Naive thymus-derived CD8-positive, alpha-beta T cell (primary cell): ENCODE data around the gene ACOX1. TPM values are rescaled to one million over a fixed set of nuclear protein-coding genes. Genes with fewer than 3 reads are reported as not detected.
A peak's percentile ranks its signal among the peaks of the same experiment; 100 is the strongest.

ENCODE experiments used
- ATAC-seq, 2 donors: fragments of 150-1000 bp; cut with Tn5 transposase in 1 of 2; sonication (Bioruptor Pico), chemical (Tn5 transposase) in 1 of 2; 1 replicate in 1 of 2; 2 replicates in 1 of 2; pipeline ENCODE4 v1.10.0; 2021; ENCODE audit warnings: mild to moderate bottlenecking in 2 of 2, moderate library complexity in 2 of 2
- POLR2A ChIA-PET: fragments of 350-600 bp; sonication (Branson Sonifier 250); formaldehyde crosslinking; loops from one replicate; lab custom pipeline; 2021; ENCODE audit warnings: antibody characterized with exemption; lab: Charles Lee
- DNase-seq, 10 donors: peaks; one replicate each; pipeline versions ENCODE4 v3.0.0 to v3.0.0-alpha.2; 2020 to 2022
- H3K27ac Mint-ChIP-seq, 10 donors: one replicate each; pipeline ENCODE4 v1.8.0; 2020 to 2022; ENCODE audit warnings: mild to moderate bottlenecking in 10 of 10, mixed read lengths in 10 of 10, moderate library complexity in 4 of 10, inconsistent platforms in 1 of 10
- H3K27me3 Mint-ChIP-seq, 5 donors: one replicate each; pipeline ENCODE4 v1.8.0; 2021 to 2022; ENCODE audit warnings: mixed read lengths in 5 of 5
- H3K36me3 Mint-ChIP-seq, 3 donors: one replicate each; pipeline ENCODE4 v1.8.0; 2020 to 2022; ENCODE audit warnings: mixed read lengths in 3 of 3, mild to moderate bottlenecking in 2 of 3, inconsistent platforms in 1 of 3
- H3K4me1 Mint-ChIP-seq, 4 donors: one replicate each; pipeline ENCODE4 v1.8.0; 2021 to 2022; ENCODE audit warnings: mixed read lengths in 4 of 4
- H3K4me3 Mint-ChIP-seq, 10 donors: one replicate each; pipeline ENCODE4 v1.8.0; 2020 to 2022; ENCODE audit warnings: mild to moderate bottlenecking in 10 of 10, mixed read lengths in 10 of 10, moderate library complexity in 6 of 10, inconsistent platforms in 1 of 10
- H3K9me3 Mint-ChIP-seq, 9 donors: one replicate each; pipeline ENCODE4 v1.8.0; 2020 to 2022; ENCODE audit warnings: mixed read lengths in 9 of 9, mild to moderate bottlenecking in 3 of 9, inconsistent platforms in 1 of 9, moderate library complexity in 1 of 9
- polyA plus RNA-seq, 3 donors: library from polyadenylated mRNA; unstranded; fragments of 300-500 nt; fragmentation: Illumina TruSeq; gene quantifications; one replicate each; pipeline ENCODE4 v1.2.3, GENCODE V29; 2021
- total RNA-seq, 8 experiments: library from RNA in 2 of 8; stranded (reverse) in 2 of 8; gene quantifications; one replicate each; pipeline ENCODE4 v1.2.3 and lab custom pipeline; 2021 to 2026

ACOX1 gene
- total and polyA plus RNA-seq, 5 experiments from 2014 or later: 11.4 to 39.3 (median 18.4) TPM

- Mint-ChIP-seq H3K4me3 (peak overlapping the region in 9 of 10 donors; percentile 67 to 87 (median 76)), H3K4me1 (peaks cover 19 to 30% (median 26%) of the 10 kb centered on the region in 4 donors), H3K27ac (peak overlapping the region in 7 of 10 donors; percentile 11 to 87 (median 77)), H3K9me3 (no peaks in the 10 kb centered on the region), H3K36me3 (peaks cover 0 to 37% (median 1%) of the 10 kb centered on the region in 3 donors), H3K27me3 (no peaks in the 10 kb centered on the region)
- POLR2A ChIA-PET: interaction anchor here (0.6 to 9.7 kb wide), 6 partner anchors 7 to 629 kb away, joined by 4 to 192 read pairs (median 21); partner anchors contain the start of genes MRPL38, PRPSAP1, TRIM47 and UNC13D
- DNase-seq (no peak), ATAC-seq (no peak)
These were observed 80.9 kb downstream of the ACOX1 start for GRCh38 chr17:75898065-75898464.

GRCh38 chr17:75897160-75898019 is 81.6 kb downstream of the ACOX1 start:
- Mint-ChIP-seq H3K27ac (peak overlapping the region; percentile 40 to 87 (median 78)), H3K9me3 (no peaks in the 10 kb centered on the region), H3K27me3 (no peaks in the 10 kb centered on the region), H3K4me3 (peak overlapping the region; percentile 67 to 87 (median 76)), H3K36me3 (peaks cover 0 to 36% (median 1%) of the 10 kb centered on the region in 3 donors), H3K4me1 (peaks cover 19 to 28% (median 26%) of the 10 kb centered on the region in 4 donors)
- POLR2A ChIA-PET: interaction anchor here (1.0 to 9.7 kb wide), 20 partner anchors 8 to 456 kb away, joined by 3 to 192 read pairs (median 8); partner anchors contain the start of genes FBF1, GALK1, MRPL38 and PRPSAP1
- DNase-seq: no peak
- ATAC-seq: no peak

DNA sequence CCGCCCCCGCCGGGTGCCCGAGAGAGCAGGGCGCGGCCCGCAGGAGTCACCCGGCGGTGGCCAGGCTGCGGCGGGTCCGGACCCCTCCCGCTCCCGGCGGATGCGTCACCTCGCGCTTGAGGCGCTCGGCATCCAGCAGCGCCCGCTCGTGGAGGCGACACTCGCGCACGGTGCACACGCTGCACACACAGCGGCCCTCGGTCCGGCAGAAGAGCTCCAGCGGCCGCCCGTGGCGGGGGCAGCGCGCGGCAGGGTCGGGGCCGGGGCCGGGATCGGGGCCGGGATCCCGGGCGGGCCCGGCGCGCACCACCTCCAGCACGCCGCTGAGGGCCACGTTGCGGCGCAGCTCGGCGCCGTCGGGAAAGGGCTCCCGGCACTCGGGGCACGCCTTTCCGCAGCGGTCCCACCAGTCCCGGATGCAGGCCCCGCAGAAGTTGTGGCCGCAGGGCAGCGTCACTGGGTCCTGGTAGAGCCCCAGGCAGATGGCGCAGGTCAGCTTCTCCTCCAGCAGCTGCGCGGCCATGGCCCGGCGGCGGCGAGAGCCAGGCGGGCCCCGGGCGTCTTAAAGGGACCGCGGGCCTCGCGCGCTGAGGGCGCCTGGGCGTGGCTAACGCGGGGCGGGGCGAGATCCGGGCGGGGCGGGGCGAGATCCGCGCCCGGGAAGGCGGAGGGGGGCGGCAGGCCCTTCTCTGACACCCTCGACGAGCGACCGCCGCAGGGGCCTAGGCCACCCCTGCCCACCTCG is 82.4 kb downstream of the ACOX1 start, which contains the start of gene TRIM65:
Gene TRIM65, minus strand, starts transcription at position 537 of the 745 bp plus-strand sequence. Its CDS starts 14 bp downstream, at position 523.
- peak; percentile 56 to 84 (median 76) for DNase-seq
- POLR2A ChIA-PET: interaction anchor here (0.8 to 9.7 kb wide), 29 partner anchors 9 to 457 kb away, joined by 3 to 192 read pairs (median 7); partner anchors contain the start of genes FBF1, GALK1, MRPL38 and PRPSAP1
- no peaks in the 10 kb centered on the region for H3K27me3 Mint-ChIP-seq
- peak within 1 kb of the TSS; percentile 77 to 92 (median 86) for H3K27ac Mint-ChIP-seq
- H3K36me3 Mint-ChIP-seq: peaks cover 0 to 32% (median 1%) of the 10 kb centered on the region in 3 donors
- H3K4me1 Mint-ChIP-seq: peaks cover 19 to 28% (median 26%) of the 10 kb centered on the region in 4 donors
- ATAC-seq: peak; percentile 84 to 87
- peak within 1 kb of the TSS; percentile 75 to 87 (median 82) for H3K4me3 Mint-ChIP-seq
- H3K9me3 Mint-ChIP-seq: no peaks in the 10 kb centered on the region

DNA sequence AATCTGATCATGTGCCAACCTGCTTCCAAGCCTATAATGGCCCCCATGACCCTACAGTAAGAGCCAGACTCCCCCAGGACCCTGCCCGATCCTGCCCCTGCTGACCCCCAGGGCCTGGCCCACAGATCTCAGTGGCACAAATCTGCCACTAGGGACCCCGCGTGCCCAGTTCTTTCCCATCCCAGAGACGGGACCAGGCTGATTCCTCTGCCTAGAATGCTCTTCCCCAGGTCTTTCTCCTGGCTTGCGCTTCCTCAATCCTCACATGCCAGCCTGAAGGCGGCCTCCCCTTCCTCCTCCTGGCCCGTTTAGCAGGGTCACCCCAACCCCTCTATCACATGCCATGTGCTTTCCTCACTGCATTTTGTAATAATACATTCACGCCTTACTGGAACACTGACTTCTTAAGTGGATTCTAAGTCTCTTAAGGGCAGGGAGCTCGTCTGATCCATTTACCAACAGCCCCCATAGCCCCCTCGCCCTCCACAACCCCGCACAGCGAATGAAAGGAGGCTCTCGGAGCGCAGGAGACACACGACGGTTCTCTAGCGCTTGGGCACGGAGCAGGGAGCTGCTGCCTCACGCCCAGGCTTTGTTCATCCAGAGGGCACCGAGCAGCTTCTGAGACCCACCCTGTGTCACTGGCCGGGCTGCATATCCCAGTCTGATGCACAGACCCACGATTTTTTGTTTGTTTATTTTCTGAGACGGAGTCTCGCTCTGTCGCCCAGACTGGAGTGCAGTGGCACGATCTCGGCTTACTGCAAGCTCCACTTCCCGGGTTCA is 83.4 kb downstream of the ACOX1 start:
- Mint-ChIP-seq H3K27me3 (no peaks in the 10 kb centered on the region), H3K36me3 (peaks cover 0 to 31% (median 1%) of the 10 kb centered on the region in 3 donors), H3K4me3 (peak overlapping the region; percentile 75 to 87 (median 82)), H3K4me1 (peaks cover 19 to 28% (median 26%) of the 10 kb centered on the region in 4 donors), H3K9me3 (no peaks in the 10 kb centered on the region), H3K27ac (peak overlapping the region; percentile 63 to 92 (median 86))
- ATAC-seq (peak in 1 of 2 donors; percentile 1), DNase-seq (no peak)
- POLR2A ChIA-PET: interaction anchor here (0.9 to 9.7 kb wide), 23 partner anchors 8 to 142 kb away, joined by 3 to 192 read pairs (median 8); partner anchors contain the start of genes GALK1, MRPL38, TRIM47 and UNC13D

- H3K4me1 Mint-ChIP-seq: peaks cover 19 to 30% (median 26%) of the 10 kb centered on the region in 4 donors
- no peaks in the 10 kb centered on the region for H3K27me3 Mint-ChIP-seq
- ATAC-seq (no peak), DNase-seq (no peak)
- peak overlapping the region in 9 of 10 donors; percentile 16 to 71 (median 44) for H3K4me3 Mint-ChIP-seq
- no peaks in the 10 kb centered on the region for H3K9me3 Mint-ChIP-seq
- POLR2A ChIA-PET: interaction anchor here (1.1 to 9.7 kb wide), 5 partner anchors 9 to 129 kb away, joined by 3 to 192 read pairs (median 13); partner anchors contain the start of genes GALK1, TRIM47 and WBP2
- peaks cover 0 to 24% (median 1%) of the 10 kb centered on the region in 3 donors for H3K36me3 Mint-ChIP-seq
- H3K27ac Mint-ChIP-seq: peak overlapping the region in 9 of 10 donors; percentile 28 to 91 (median 71)
These were observed 84.8 kb downstream of the ACOX1 start for GRCh38 chr17:75894049-75894733.

DNA sequence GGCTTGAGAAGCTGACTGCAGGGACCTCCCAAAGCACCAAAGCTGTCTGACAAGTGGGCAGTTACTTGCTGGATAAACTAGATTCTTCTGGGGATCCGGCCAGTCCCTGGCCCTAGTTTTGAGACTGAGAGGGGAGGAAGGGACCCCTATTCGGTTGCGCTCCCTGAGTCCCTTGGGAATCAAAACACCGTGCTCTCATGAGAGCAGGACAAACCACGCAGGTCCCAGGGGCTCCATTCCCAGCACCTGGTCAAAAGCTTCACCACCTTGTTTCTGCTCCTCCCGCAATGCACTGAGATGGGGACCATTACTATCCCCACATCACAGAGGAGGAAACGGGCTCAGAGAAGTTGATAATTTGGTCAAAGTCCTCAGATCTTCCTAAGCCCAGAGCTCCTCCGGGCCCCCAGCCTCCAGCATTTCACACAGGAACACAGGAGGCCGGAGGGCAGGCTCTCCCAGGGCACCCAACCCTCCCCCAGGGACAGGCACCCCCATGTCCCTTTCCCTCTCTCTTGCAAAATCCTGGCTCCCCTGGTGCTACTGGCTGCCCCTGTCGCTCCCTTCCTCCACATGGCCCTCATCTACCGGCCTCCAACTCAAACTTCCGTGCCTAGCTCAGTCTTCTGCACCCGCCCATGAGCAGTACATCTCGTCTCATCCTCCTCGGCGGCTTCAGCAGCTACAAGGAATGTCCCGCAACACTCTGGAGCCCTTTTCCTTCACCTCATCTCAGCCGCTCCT is 85.5 kb downstream of the ACOX1 start:
- peak overlapping the region in 9 of 10 donors; percentile 16 to 71 (median 44) for H3K4me3 Mint-ChIP-seq
- peaks cover 0 to 17% (median 1%) of the 10 kb centered on the region in 3 donors for H3K36me3 Mint-ChIP-seq
- H3K9me3 Mint-ChIP-seq: no peaks in the 10 kb centered on the region
- H3K27me3 Mint-ChIP-seq: no peaks in the 10 kb centered on the region
- no peak for DNase-seq
- H3K4me1 Mint-ChIP-seq: peaks cover 19 to 30% (median 26%) of the 10 kb centered on the region in 4 donors
- H3K27ac Mint-ChIP-seq: peak overlapping the region in 9 of 10 donors; percentile 39 to 91 (median 71)
- ATAC-seq: no peak
- POLR2A ChIA-PET: interaction anchor here (1.4 to 9.7 kb wide), 3 partner anchors 15 to 129 kb away, joined by 4 to 192 read pairs (median 108); partner anchors contain the start of genes GALK1, TRIM47 and WBP2

DNA sequence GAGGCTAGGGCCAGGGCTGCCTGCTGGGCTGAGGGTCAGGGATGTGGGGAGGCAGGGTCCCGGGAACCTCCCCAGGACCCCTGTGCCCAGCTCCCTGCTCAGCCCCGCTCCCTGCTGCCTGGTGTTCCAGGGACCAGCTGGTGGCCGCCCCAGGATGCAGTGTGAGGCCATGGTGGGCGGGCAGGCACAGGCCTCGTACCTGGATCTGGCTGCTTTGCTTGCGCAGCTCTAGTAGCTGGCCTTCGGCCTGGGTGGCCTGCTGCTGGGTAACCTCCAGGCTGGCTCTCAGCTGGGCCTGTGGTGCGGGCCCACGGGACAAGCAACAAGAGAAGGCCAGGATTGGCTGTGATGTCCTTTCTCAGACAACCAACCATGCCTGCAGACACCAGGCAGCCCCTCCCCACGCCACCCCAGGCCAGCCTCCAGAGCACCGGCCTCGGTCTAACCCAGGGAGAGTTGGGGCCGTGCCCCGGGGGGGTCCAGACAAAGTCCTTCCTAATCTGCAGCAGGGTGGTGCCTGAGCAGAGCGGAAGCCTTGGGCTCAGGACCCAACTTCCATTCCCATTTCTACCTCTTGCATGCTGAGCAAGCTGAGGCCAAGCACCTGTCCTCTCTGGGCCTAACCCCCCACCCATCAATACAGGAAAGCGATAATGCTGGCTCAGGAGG is 86.3 kb downstream of the ACOX1 start:
- ATAC-seq (no peak), DNase-seq (no peak)
- Mint-ChIP-seq H3K27ac (peak overlapping the region in 1 of 10 donors; percentile 86), H3K9me3 (no peaks in the 10 kb centered on the region), H3K27me3 (no peaks in the 10 kb centered on the region), H3K36me3 (peaks cover 0 to 12% (median 1%) of the 10 kb centered on the region in 3 donors), H3K4me1 (peaks cover 19 to 27% (median 26%) of the 10 kb centered on the region in 4 donors), H3K4me3 (no peak overlapping the region)
- POLR2A ChIA-PET: interaction anchor here (0.6 to 9.7 kb wide), 5 partner anchors 14 to 616 kb away, joined by 3 to 192 read pairs (median 3); partner anchors contain the start of genes GALK1, TRIM47 and WBP2

DNA sequence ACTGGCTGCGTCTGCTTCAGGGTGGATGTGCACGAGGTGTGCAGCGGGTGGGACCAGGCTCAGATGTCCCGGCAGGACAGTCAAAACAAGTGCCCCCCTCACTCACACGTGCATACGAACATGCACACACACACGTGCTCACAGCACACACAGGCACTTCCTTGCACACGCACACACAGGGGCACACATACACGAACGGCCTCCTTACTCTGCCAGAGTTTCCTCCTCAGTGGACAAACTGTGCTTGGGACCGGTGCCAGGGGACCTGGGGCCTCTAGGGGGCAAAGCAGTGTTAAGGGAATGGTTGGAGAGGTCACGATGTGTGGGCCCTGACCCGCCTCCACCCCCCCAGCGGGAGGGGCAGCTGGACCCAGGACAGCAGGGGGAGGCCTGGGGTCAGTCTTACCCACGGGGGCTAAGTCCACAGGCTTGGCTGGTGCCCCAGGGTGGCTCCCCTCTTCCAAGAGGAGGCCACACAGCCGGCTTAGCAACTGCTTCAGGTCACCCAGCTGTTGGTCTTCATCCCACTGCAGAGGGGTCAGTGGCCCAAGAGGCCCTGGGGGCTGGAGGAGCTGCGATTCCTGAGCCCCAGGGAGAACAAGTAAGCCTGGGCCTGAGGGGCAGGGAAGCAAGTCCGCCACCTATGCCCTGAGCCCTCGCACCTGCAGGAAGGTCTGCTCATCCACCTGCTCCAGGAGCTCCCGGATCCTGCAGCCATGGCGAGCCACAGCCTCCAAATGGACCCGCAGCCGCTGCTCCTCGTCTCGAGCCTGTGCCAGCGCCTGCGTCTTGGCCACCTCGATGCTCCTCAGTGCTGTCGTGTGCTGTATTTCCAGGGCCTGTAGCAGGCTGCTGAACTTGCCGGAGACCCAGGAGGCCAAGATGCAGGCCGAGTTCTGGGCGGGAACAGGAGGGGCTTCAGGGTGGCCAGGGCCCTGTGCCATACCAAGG is 87.1 kb downstream of the ACOX1 start:
- Mint-ChIP-seq H3K9me3 (no peaks in the 10 kb centered on the region), H3K4me3 (no peak overlapping the region), H3K4me1 (peaks cover 19 to 27% (median 23%) of the 10 kb centered on the region in 4 donors), H3K27me3 (no peaks in the 10 kb centered on the region), H3K27ac (peak overlapping the region in 1 of 10 donors; percentile 43), H3K36me3 (peaks cover 0 to 12% (median 1%) of the 10 kb centered on the region in 3 donors)
- POLR2A ChIA-PET: interaction anchor here (0.6 to 9.7 kb wide), 3 partner anchors 14 to 38 kb away, joined by 3 to 192 read pairs (median 3); partner anchors contain the start of genes TRIM47 and WBP2
- no peak for DNase-seq
- ATAC-seq: no peak
